Stimulated activated CD4-positive, alpha-beta T cell treated with anti-CD3 and anti-CD28 coated beads, Interleukin-4, amount 100 ng/mL, for 48 hours (primary cell): Measurements from ENCODE around the gene RUNX3.
"Not testable (repeated sequence)": the region's sequence is repeated elsewhere in the genome, so short reads cannot be mapped to it uniquely, and the experiment has no call there.

Experiments
- DNase-seq, 2 donors: peaks; one replicate each; pipeline ENCODE4 v3.0.0-alpha.2; 2020; ENCODE audit warnings: low read depth in 2 of 2

Gene RUNX3

GRCh38 chr1:24901791-24902470 is 28.1 kb downstream of the RUNX3 start:
- no peak for DNase-seq

GRCh38 chr1:24900985-24901781 is 28.9 kb downstream of the RUNX3 start:
- no peak for DNase-seq

GRCh38 chr1:24900486-24900849 is 29.6 kb downstream of the RUNX3 start:
- no peak for DNase-seq

- no peak for DNase-seq
Measured at GRCh38 chr1:24899581-24900485, 30.2 kb downstream of the RUNX3 start.

- no peak for DNase-seq
Measured at GRCh38 chr1:24898909-24899439, 31.1 kb downstream of the RUNX3 start.

GRCh38 chr1:24898152-24898908 is 31.7 kb downstream of the RUNX3 start:
- DNase-seq, result peak; percentile 48 to 50

- no peak for DNase-seq
Measured at GRCh38 chr1:24897263-24898151, 32.6 kb downstream of the RUNX3 start.

- no peak for DNase-seq
Measured at GRCh38 chr1:24896596-24897262, 33.3 kb downstream of the RUNX3 start.

- DNase-seq, result no peak
Measured at GRCh38 chr1:24896176-24896575, 33.9 kb downstream of the RUNX3 start.

- DNase-seq, result no peak
Measured at GRCh38 chr1:24895511-24895910, 34.6 kb downstream of the RUNX3 start.

- DNase-seq, result no peak
Measured at GRCh38 chr1:24894002-24894401, 36.1 kb downstream of the RUNX3 start.

- no peak for DNase-seq
Measured at GRCh38 chr1:24893431-24893830, 36.6 kb downstream of the RUNX3 start.

- DNase-seq, result no peak
Measured at GRCh38 chr1:24892188-24893153, 37.6 kb downstream of the RUNX3 start.

- not testable (repeated sequence) for DNase-seq
Measured at GRCh38 chr1:24891367-24891766, 38.7 kb downstream of the RUNX3 start.

- no peak for DNase-seq
Measured at GRCh38 chr1:24890887-24891286, 39.2 kb downstream of the RUNX3 start.

GRCh38 chr1:24888971-24889676 is 41.0 kb downstream of the RUNX3 start:
- no peak for DNase-seq

- no peak for DNase-seq
Measured at GRCh38 chr1:24888061-24888970, 41.8 kb downstream of the RUNX3 start.
